Stimulated activated CD8-positive, alpha-beta memory T cell treated with anti-CD3 and anti-CD28 coated beads, Interleukin-4, amount 100 ng/mL, for 4 hours (primary cell): Measurements from ENCODE around the gene OR6X1.

Experiments used
- DNase-seq, 2 donors: peaks; one replicate each; pipeline ENCODE4 v3.0.0-alpha.2; 2020; ENCODE audit warnings: low read depth in 2 of 2, low spot score in 1 of 2

The OR6X1 gene

GRCh38 chr11:123754101-123754568 lies at the start of gene OR6X1:
OR6X1 (minus strand) TSS chr11:123754518; CDS start chr11:123754518, 0 bp downstream.
- DNase-seq, result no peak

DNA sequence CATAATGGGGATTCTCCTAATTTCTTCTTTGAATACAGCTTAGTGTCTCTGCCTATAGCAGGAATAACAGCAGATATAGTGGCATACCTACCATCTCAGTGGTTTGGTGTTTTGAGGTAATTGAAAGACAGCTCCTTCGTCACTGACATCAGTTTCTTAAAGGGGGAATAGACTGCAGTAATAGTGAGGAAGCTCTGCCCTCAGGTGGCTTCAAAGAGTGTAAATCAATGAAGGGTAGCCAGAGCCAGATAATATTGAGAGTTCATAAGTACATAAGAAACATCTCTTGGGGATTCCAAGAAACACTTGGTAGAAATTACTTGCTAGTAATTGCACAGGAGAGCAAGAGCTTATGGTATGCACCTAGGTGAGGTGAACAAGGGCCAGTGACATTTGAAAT lies 47.4 kb upstream of the OR6X1 start:
- DNase-seq, result no peak

DNA sequence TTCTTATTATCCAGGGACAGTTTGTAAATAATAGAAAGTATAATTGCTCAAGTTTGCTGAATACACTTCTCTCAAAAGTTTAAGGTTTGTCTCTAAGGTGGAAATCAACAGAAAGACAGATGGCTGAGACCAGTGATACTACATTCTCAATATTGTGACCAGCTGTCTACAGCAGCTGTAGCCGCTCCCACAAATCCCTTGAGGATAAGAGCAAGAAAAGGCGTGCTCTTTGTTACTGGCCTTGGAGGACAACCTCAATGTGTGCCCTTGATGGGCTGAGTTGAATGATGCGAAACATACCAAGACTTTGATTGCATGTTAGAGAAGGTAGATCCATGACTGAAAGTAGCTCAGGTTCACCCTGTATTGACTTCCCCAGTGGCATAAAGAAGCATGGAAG lies 45.7 kb upstream of the OR6X1 start:
- no peak for DNase-seq

- no peak for DNase-seq
These were observed 45.1 kb upstream of the OR6X1 start for GRCh38 chr11:123799438-123799837.

- DNase-seq, result no peak
These were observed 44.4 kb upstream of the OR6X1 start for GRCh38 chr11:123798513-123799252.

DNA sequence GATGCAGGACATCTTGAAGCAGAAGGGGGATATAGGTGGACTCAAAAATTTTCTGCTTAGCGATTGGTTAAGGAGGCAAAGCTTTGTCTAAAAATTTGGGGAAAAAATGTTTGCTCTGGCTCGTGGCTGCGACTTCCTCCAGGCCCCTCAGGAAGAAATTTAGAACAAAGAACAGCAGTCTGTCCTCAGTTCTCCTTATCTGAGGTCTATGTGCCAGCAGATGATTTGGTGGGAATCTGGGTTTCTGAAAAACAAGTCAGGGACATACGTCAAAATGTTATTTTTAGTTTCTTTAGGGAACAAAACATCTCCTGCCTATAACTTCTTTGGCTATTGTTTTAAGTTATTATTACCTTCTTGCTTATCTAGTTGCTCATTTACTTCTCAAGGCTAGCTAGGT lies 43.8 kb upstream of the OR6X1 start:
- DNase-seq, result no peak

DNA sequence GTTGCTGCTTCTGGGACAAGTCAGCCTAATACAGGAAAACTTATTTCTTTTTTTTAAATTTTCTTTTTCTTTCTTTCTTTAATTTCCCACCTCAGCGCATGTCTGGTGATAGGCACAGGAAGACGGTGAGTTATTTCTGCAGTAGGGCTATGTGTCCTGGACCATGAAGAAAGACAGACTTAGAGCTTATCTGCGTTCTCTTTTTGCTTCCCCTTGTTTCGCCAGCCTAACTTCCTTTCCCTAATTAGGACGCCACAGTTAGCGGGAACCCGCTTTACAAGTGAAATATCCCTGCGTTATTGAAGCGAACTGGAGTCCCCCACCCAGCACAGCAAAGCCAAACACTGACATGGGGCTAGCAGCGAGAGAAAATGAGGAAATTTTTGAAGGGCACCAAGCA lies 43.2 kb upstream of the OR6X1 start:
- no peak for DNase-seq

DNA sequence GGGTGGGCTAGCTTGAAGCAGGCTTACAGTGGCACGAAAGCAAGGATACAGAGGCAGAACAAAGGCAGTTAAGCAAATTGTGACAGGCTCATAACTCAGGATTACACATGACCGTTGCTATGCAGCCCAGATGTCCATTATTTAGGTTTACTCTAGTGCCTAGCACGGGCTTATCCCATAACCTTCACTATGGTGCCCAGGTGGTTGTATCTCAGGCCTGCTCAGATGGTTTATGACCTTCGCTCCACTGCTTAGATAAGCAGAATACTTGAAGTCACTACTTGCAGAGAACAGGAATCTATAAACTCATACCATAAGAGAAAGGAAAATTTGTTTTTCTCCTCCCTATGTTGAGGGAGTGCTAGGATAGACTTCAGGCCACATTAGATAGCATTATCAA lies 42.8 kb upstream of the OR6X1 start:
- DNase-seq, result no peak

DNA sequence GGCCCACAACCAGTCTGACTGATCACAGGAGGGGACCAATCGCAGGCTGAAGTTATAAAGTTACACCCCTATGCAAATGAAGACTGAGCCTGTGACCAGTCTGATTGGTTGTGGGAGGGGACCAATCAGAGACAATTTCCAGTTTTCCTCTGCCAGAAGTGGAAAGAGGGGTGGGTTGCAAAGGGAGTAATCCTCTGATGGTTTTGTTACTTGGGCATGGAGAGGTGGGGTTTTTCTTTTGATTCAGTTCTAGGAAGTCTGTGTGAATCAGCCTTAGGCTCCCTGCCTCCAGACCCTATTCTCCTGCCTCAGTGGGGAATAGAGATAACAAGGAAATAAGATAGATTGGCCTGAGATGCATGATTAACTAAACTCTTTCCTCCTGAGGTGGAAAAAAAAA lies 41.9 kb upstream of the OR6X1 start:
- no peak for DNase-seq

GRCh38 chr11:123783536-123783935 lies 29.2 kb upstream of the OR6X1 start:
- DNase-seq, result no peak

- DNase-seq, result no peak
These were observed 24.2 kb upstream of the OR6X1 start for GRCh38 chr11:123778511-123778910.

GRCh38 chr11:123775715-123776549 lies 21.6 kb upstream of the OR6X1 start:
- no peak for DNase-seq

DNA sequence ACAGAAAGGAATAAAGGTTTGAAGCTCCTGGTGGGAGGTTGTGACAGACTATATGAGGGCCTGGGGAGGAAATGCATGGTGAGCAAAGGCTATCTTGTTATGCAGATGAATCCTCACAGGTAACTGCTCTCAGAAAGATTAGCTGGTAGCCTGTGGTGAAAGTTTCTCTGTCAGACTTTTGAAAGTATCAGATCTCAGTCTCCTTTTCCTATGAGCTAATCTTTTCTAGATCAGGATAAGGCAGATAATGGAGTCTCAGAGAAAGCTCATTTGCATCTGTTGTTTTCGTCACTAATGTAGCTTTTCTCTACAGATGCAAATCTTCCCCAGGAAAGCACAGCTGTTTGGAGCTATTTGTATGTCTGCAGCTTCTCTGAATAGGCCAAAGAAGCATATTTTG lies 21.0 kb upstream of the OR6X1 start:
- no peak for DNase-seq

DNA sequence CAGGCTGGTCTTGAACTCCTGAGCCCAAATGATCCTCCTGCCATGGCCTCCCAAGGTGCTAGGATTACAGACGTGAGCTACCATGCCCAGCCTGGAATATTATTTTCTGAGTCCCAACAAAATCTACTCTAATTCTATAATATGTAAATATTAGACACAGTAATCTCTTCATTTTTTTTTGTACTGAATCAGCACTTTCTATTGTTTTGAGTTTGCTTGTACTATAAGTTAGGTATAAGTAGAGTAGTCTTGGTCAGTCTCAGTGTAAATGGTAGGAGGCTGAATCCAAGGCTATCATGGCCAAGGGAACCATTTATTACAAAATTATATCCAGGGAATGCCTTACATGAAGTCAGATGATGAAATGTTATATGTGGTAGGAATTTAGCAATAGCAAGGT lies 19.6 kb upstream of the OR6X1 start:
- no peak for DNase-seq

DNA sequence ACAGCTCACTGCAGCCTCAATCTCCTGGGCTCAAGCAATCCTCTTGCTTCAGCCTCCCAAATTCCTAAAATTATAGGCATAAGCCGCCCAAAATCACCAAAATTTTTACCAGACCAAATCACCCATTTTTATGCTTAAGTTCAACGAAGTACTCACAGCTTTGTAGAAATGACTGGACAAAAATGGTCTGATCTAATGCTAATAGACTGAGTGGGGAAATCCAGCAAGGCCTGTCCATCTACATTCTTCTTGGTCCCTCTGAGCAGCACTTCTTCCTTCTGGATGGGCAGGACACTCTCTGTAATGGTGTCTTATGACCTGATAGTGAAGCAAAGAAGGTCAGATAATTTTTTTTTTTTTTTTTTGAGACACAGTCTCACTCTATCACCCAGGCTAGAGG lies 18.7 kb upstream of the OR6X1 start:
- no peak for DNase-seq

- DNase-seq, result no peak
These were observed 17.3 kb upstream of the OR6X1 start for GRCh38 chr11:123771664-123772063.

DNA sequence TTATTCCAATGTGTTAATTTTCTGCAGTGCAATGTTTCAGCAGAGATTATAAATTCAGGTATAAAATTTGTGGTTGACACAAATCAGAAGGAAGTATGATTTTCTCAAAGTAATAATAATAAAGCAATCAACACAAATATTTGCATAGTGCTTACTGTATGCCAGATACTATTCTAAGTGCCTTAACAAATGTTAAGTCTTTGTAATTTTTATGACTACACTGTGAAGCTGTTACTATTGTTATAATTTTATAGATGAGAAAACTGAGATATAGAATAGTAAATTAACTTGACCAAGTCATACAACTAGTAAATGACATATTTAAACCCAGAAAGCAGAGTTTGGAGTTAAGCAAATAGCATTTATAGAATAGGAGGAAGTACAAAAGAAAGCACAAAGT lies 16.4 kb upstream of the OR6X1 start:
- DNase-seq, result no peak

DNA sequence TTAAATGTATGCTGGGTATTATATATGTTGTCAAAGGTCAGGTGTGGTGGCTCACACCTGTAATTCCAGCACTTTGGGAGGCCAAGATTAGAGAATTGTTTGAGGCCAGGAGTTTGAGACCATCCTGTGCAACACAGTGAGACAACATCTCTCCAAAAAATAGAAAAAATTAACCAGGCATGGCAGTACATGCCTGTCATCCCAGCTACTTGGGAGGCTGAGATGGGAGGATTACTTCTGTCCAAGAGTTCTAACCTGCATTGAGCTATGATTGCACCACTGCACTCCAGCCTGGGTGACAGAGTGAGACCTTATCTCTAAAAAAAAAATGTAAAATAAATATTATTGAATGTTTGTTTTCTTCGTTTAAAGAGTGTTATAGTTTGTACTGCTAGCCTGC lies 11.3 kb upstream of the OR6X1 start:
- no peak for DNase-seq

- DNase-seq, result no peak
These were observed 8.1 kb upstream of the OR6X1 start for GRCh38 chr11:123762422-123762821.

- DNase-seq, result no peak
These were observed 6.6 kb upstream of the OR6X1 start for GRCh38 chr11:123760894-123761293.

GRCh38 chr11:123757976-123758375 lies 3.7 kb upstream of the OR6X1 start:
- no peak for DNase-seq

- no peak for DNase-seq
These were observed 1.5 kb upstream of the OR6X1 start for GRCh38 chr11:123755813-123756212.
